ENCODE measurements around the gene ATM. TPM values are rescaled to one million over a fixed set of nuclear protein-coding genes. Genes with fewer than 3 reads are reported as not detected.
A peak's percentile ranks its signal among the peaks of the same experiment; 100 is the strongest.

Gene ATM
- total RNA-seq, 4 donors from 2014 or later = 31.7 to 135 (median 88.5) TPM

- WGBS, 2 donors (ENCODE audit: low coverage in 1 of 2) = 63 to 73% methylated on average over 1 of the region's 1 CpG
- Histone ChIP-seq H3K4me1 (peaks cover 0 to 21% (median 0%) of the 10 kb centered on the region in 4 donors), H3K27ac (no peak overlapping the region), H3K27me3 (no peaks in the 10 kb centered on the region), H3K9me3 (no peaks in the 10 kb centered on the region), H3K4me3 (no peak overlapping the region), H3K36me3 (peaks cover 0 to 22% (median 0%) of the 10 kb centered on the region in 4 donors)
- in situ Hi-C loops (cut with MboI; ENCODE audit: low pct_ligation_motif_present in 1 of 4, low pct_unique_long_range_greater_than_20kb in 1 of 4, low sequenced_read_pairs in 3 of 4) = no loop called here
- intact Hi-C loops (cut with DNase I; ENCODE audit: low total_unique reads) = no loop called here
- no peak for DNase-seq
- TF ChIP-seq CTCF (IDR thresholded peaks at IDR 0.05) = no peak
- no peak for TF ChIP-seq EP300 (IDR thresholded peaks at IDR 0.05; ENCODE audit: low read depth)
Observed at GRCh38 chr11:108235192-108235591, 12.3 kb downstream of the ATM start.

GRCh38 chr11:108235633-108236032 is 12.8 kb downstream of the ATM start:
- H3K36me3 ChIP-seq = peaks cover 0 to 18% (median 0%) of the 10 kb centered on the region in 4 donors
- in situ Hi-C loops (cut with MboI; ENCODE audit: low pct_ligation_motif_present in 1 of 4, low pct_unique_long_range_greater_than_20kb in 1 of 4, low sequenced_read_pairs in 3 of 4) = no loop called here
- no peak overlapping the region for H3K27ac ChIP-seq
- intact Hi-C loops (cut with DNase I; ENCODE audit: low total_unique reads) = no loop called here
- DNase-seq = no peak
- no peaks in the 10 kb centered on the region for H3K27me3 ChIP-seq
- TF ChIP-seq POLR2A (IDR thresholded peaks at IDR 0.05) (no peak), CTCF (IDR thresholded peaks at IDR 0.05) (no peak), POLR2AphosphoS5 (IDR thresholded peaks at IDR 0.05) (no peak), EP300 (IDR thresholded peaks at IDR 0.05; ENCODE audit: low read depth) (no peak)
- H3K4me3 ChIP-seq = no peak overlapping the region
- peaks cover 0 to 21% (median 0%) of the 10 kb centered on the region in 4 donors for H3K4me1 ChIP-seq
- no peaks in the 10 kb centered on the region for H3K9me3 ChIP-seq
- 91 to 94% methylated on average over 2 of the region's 2 CpGs for WGBS, 2 donors (ENCODE audit: low coverage in 1 of 2)

GRCh38 chr11:108237058-108237481 is 14.2 kb downstream of the ATM start:
- in situ Hi-C loops (cut with MboI; ENCODE audit: low pct_ligation_motif_present in 1 of 4, low pct_unique_long_range_greater_than_20kb in 1 of 4, low sequenced_read_pairs in 3 of 4) (no loop called here), intact Hi-C loops (cut with DNase I; ENCODE audit: low total_unique reads) (no loop called here)
- Histone ChIP-seq H3K4me3 (no peak overlapping the region), H3K9me3 (no peaks in the 10 kb centered on the region), H3K36me3 (peaks cover 0 to 21% (median 0%) of the 10 kb centered on the region in 4 donors), H3K4me1 (peaks cover 0 to 21% (median 0%) of the 10 kb centered on the region in 4 donors), H3K27me3 (no peaks in the 10 kb centered on the region), H3K27ac (peak overlapping the region in 2 of 4 donors; percentile 10 to 36)
- no peak for DNase-seq
- TF ChIP-seq POLR2AphosphoS5 (IDR thresholded peaks at IDR 0.05) (no peak), EP300 (IDR thresholded peaks at IDR 0.05; ENCODE audit: low read depth) (no peak), POLR2A (IDR thresholded peaks at IDR 0.05) (no peak), CTCF (IDR thresholded peaks at IDR 0.05) (no peak)
- 70 to 85% methylated on average over 1 of the region's 1 CpG for WGBS, 2 donors (ENCODE audit: low coverage in 1 of 2)

- Histone ChIP-seq H3K4me1 (peaks cover 0 to 21% (median 0%) of the 10 kb centered on the region in 4 donors), H3K9me3 (no peaks in the 10 kb centered on the region), H3K27me3 (no peaks in the 10 kb centered on the region), H3K4me3 (no peak overlapping the region), H3K36me3 (peaks cover 0 to 24% (median 0%) of the 10 kb centered on the region in 4 donors), H3K27ac (no peak overlapping the region)
- TF ChIP-seq POLR2A (IDR thresholded peaks at IDR 0.05) = no peak
- no peak for TF ChIP-seq EP300 (IDR thresholded peaks at IDR 0.05; ENCODE audit: low read depth)
- no peak for DNase-seq
- in situ Hi-C loops (cut with MboI; ENCODE audit: low pct_ligation_motif_present in 1 of 4, low pct_unique_long_range_greater_than_20kb in 1 of 4, low sequenced_read_pairs in 3 of 4) = no loop called here
- intact Hi-C loops (cut with DNase I; ENCODE audit: low total_unique reads) = no loop called here
Observed at GRCh38 chr11:108239076-108239475, 16.2 kb downstream of the ATM start.
